Epidermal melanocyte (primary cell): Measurements from ENCODE around the gene TMEM37.
"Not testable (repeated sequence)": the region's sequence is repeated elsewhere in the genome, so short reads cannot be mapped to it uniquely, and the experiment has no call there.

Experiments
- DNase-seq: peaks from one replicate; pipeline ENCODE4 v3.0.0; 2011; ENCODE audit warnings: low spot score; ENCODE audit not compliant: insufficient read length

TMEM37 gene

GRCh38 chr2:119431155-119431975 lies at the start of gene TMEM37:
Gene TMEM37 (plus strand): TSS chr2:119431854. CDS start chr2:119431904, 50 bp downstream.
- peak; percentile 30 for DNase-seq

- no peak for DNase-seq
These were observed 48.1 kb upstream of the TMEM37 start for GRCh38 chr2:119383410-119384140.

GRCh38 chr2:119384971-119385370 lies 46.7 kb upstream of the TMEM37 start:
- DNase-seq = no peak

- no peak for DNase-seq
These were observed 46.2 kb upstream of the TMEM37 start for GRCh38 chr2:119385466-119385865.

GRCh38 chr2:119387381-119388129 lies 44.1 kb upstream of the TMEM37 start:
- peak; percentile 31 for DNase-seq

- DNase-seq = no peak
These were observed 41.9 kb upstream of the TMEM37 start for GRCh38 chr2:119389615-119390306.

GRCh38 chr2:119393971-119394748 lies 37.5 kb upstream of the TMEM37 start:
- no peak for DNase-seq

GRCh38 chr2:119397196-119397595 lies 34.5 kb upstream of the TMEM37 start:
- DNase-seq = no peak

GRCh38 chr2:119402106-119402505 lies 29.5 kb upstream of the TMEM37 start:
- no peak for DNase-seq

- DNase-seq = no peak
These were observed 28.8 kb upstream of the TMEM37 start for GRCh38 chr2:119402645-119403560.

GRCh38 chr2:119403618-119404017 lies 28.0 kb upstream of the TMEM37 start:
- not testable (repeated sequence) for DNase-seq

- no peak for DNase-seq
These were observed 26.5 kb upstream of the TMEM37 start for GRCh38 chr2:119405151-119405550.

- DNase-seq = no peak
These were observed 24.0 kb upstream of the TMEM37 start for GRCh38 chr2:119407430-119408220.

- DNase-seq = no peak
These were observed 23.4 kb upstream of the TMEM37 start for GRCh38 chr2:119408221-119408619.

- no peak for DNase-seq
These were observed 22.1 kb upstream of the TMEM37 start for GRCh38 chr2:119409506-119409905.

GRCh38 chr2:119414894-119415293 lies 16.8 kb upstream of the TMEM37 start:
- no peak for DNase-seq

GRCh38 chr2:119415630-119416029 lies 16.0 kb upstream of the TMEM37 start:
- DNase-seq = no peak

GRCh38 chr2:119416299-119416923 lies 15.2 kb upstream of the TMEM37 start:
- DNase-seq = no peak
